H1 (cell line): ENCODE data around the gene COL20A1. TPM values are rescaled to one million over a fixed set of nuclear protein-coding genes. Genes with fewer than 3 reads are reported as not detected.
A peak's percentile ranks its signal among the peaks of the same experiment; 100 is the strongest.

Experiments
- CTCF ChIA-PET: fragments of 300-600 bp; sonication (Branson Sonifier 250); formaldehyde crosslinking; loops from one replicate; lab custom pipeline; 2021; ENCODE audit not compliant: partially characterized antibody; lab: Charles Lee
- POLR2A ChIA-PET: fragments of 300-600 bp; sonication (Branson Sonifier 250); formaldehyde crosslinking; loops from one replicate; lab custom pipeline; 2021; ENCODE audit warnings: inconsistent platforms; ENCODE audit not compliant: partially characterized antibody; lab: Charles Lee
- DNase-seq, 2 experiments: peaks; one replicate each; pipeline versions ENCODE4 v3.0.0 to v3.0.0-alpha.2; 2010 to 2022; ENCODE audit warnings: low spot score in 2 of 2, low read depth in 1 of 2, mixed read lengths in 1 of 2
- FAIRE-seq: peaks from 2 replicates; lab custom pipeline; 2011; peaks lifted over from hg19 to GRCh38; lab: Jason Lieb, UNC
- H2AFZ ChIP-seq: 2 replicates; pipeline ENCODE4 v1.8.1; 2012; ENCODE audit warnings: low read length, inconsistent platforms
- H2AK5ac ChIP-seq: 2 replicates; pipeline ENCODE4 v1.6.1; 2013; ENCODE audit warnings: low read depth, low read length
- H2BK120ac ChIP-seq: replicated peaks from 2 replicates; pipeline ENCODE3; 2013; ENCODE audit warnings: low read depth, low read length, inconsistent platforms
- H2BK12ac ChIP-seq: 2 replicates; pipeline ENCODE4 v1.6.1; 2013; ENCODE audit warnings: low read depth, low read length
- H2BK15ac ChIP-seq: 2 replicates; pipeline ENCODE4 v1.6.1; 2013; ENCODE audit warnings: low read length
- H2BK20ac ChIP-seq: 2 replicates; pipeline ENCODE4 v1.6.1; 2013; ENCODE audit warnings: low read length
- H2BK5ac ChIP-seq: 2 replicates; pipeline ENCODE4 v1.6.1; 2013; ENCODE audit warnings: low read depth, low read length
- H3K14ac ChIP-seq: 2 replicates; pipeline ENCODE4 v1.6.1; 2013; ENCODE audit warnings: inconsistent platforms; ENCODE audit not compliant: insufficient read length
- H3K18ac ChIP-seq: 2 replicates; pipeline ENCODE4 v1.6.1; 2013; ENCODE audit warnings: low read length; ENCODE audit errors: extremely low read depth
- H3K23ac ChIP-seq: 2 replicates; pipeline ENCODE4 v1.6.1; 2013; ENCODE audit warnings: inconsistent platforms; ENCODE audit not compliant: insufficient read length
- H3K23me2 ChIP-seq: 2 replicates; pipeline ENCODE4 v1.6.1; 2013; ENCODE audit warnings: low read depth, low read length
- H3K27ac ChIP-seq: 2 replicates; pipeline ENCODE4 v1.6.1; 2011; ENCODE audit warnings: low read depth, low read length, inconsistent platforms
- H3K27me3 ChIP-seq, 4 experiments: replicated peaks in 1 of 4; 1 replicate in 1 of 4; 2 replicates in 3 of 4; pipeline versions ENCODE4 v1.6.1 to v1.8.1; 2011 to 2013; ENCODE audit warnings: low read length in 3 of 4, mild to moderate bottlenecking in 3 of 4, inconsistent platforms in 2 of 4, mixed read lengths in 2 of 4, moderate library complexity in 1 of 4; ENCODE audit not compliant: control insufficient read depth in 3 of 4, insufficient read depth in 3 of 4; ENCODE audit errors: extremely low read depth in 1 of 4
- H3K36me3 ChIP-seq, 4 experiments: 2 replicates each; pipeline versions ENCODE4 v1.6.1 to v1.8.1; 2011 to 2013; ENCODE audit warnings: mild to moderate bottlenecking in 4 of 4, low read length in 3 of 4, moderate library complexity in 2 of 4, control low read depth in 1 of 4, inconsistent platforms in 1 of 4; ENCODE audit not compliant: insufficient read depth in 4 of 4, control insufficient read depth in 2 of 4
- H3K4ac ChIP-seq: replicated peaks from 2 replicates; pipeline ENCODE3; 2013; ENCODE audit warnings: low read length, low read depth, mixed read lengths, inconsistent platforms; ENCODE audit not compliant: insufficient read length
- H3K4me1 ChIP-seq, 4 experiments: replicated peaks in 1 of 4; 1 replicate in 1 of 4; 2 replicates in 3 of 4; pipeline versions ENCODE4 v1.6.1 to v1.8.1; 2011 to 2013; ENCODE audit warnings: low read length in 3 of 4, inconsistent platforms in 2 of 4, mixed read lengths in 1 of 4; ENCODE audit not compliant: insufficient read depth in 4 of 4, control insufficient read depth in 3 of 4
- H3K4me2 ChIP-seq, 2 experiments: 2 replicates each; pipeline versions ENCODE4 v1.6.1 to v1.8.1; 2011 to 2013; ENCODE audit warnings: low read depth in 2 of 2, low read length in 2 of 2, control low read depth in 1 of 2, inconsistent platforms in 1 of 2, mild to moderate bottlenecking in 1 of 2; ENCODE audit not compliant: insufficient read depth in 1 of 2
- H3K4me3 ChIP-seq, 4 experiments: fragments of 200-600, 300-600 bp in 1 of 4; sonication (generic), shearing (Covaris generic), sonication (Bioruptor Twin) in 1 of 4; 2 replicates each; pipeline versions ENCODE4 v1.5.1 to v1.8.1; 2011 to 2016; ENCODE audit warnings: low read length in 4 of 4, low read depth in 3 of 4, control low read depth in 2 of 4, inconsistent platforms in 2 of 4, mild to moderate bottlenecking in 2 of 4, mixed read lengths in 1 of 4, moderate library complexity in 1 of 4; ENCODE audit not compliant: insufficient read depth in 2 of 4; ENCODE audit errors: extremely low read depth in 1 of 4
- H3K56ac ChIP-seq: replicated peaks from 2 replicates; pipeline ENCODE3; 2013; ENCODE audit warnings: low read depth, mild to moderate bottlenecking, mixed read lengths, low read length, inconsistent platforms; ENCODE audit not compliant: insufficient read length
- H3K79me1 ChIP-seq: 2 replicates; pipeline ENCODE4 v1.6.1; 2013; ENCODE audit warnings: low read depth, low read length, control low read depth
- H3K79me2 ChIP-seq, 2 experiments: 2 replicates each; pipeline versions ENCODE4 v1.6.1 to v1.8.1; 2012 to 2013; ENCODE audit warnings: low read length in 2 of 2, mild to moderate bottlenecking in 2 of 2, inconsistent platforms in 1 of 2; ENCODE audit not compliant: insufficient read depth in 2 of 2, control insufficient read depth in 1 of 2
- H3K9ac ChIP-seq, 4 experiments: replicated peaks in 1 of 4; 1 replicate in 1 of 4; 2 replicates in 3 of 4; pipeline versions ENCODE4 v1.6.1 to v1.8.1; 2011 to 2013; ENCODE audit warnings: low read depth in 3 of 4, low read length in 3 of 4, control low read depth in 2 of 4, mild to moderate bottlenecking in 2 of 4, moderate library complexity in 2 of 4, inconsistent platforms in 1 of 4; ENCODE audit errors: extremely low read depth in 1 of 4
- H3K9me3 ChIP-seq, 2 experiments: 2 replicates each; pipeline versions ENCODE4 v1.6.1 to v1.8.1; 2012 to 2013; ENCODE audit warnings: mild to moderate bottlenecking in 2 of 2, moderate library complexity in 2 of 2, control low read depth in 1 of 2, inconsistent platforms in 1 of 2, low read depth in 1 of 2, low read length in 1 of 2, mixed read lengths in 1 of 2; ENCODE audit not compliant: insufficient read depth in 2 of 2
- H4K20me1 ChIP-seq, 2 experiments: replicated peaks in 1 of 2; 2 replicates each; pipeline versions ENCODE3 to v1.8.1; 2011 to 2013; ENCODE audit warnings: inconsistent platforms in 2 of 2, low read length in 2 of 2, mild to moderate bottlenecking in 1 of 2; ENCODE audit not compliant: insufficient read depth in 2 of 2, control insufficient read depth in 1 of 2
- H4K5ac ChIP-seq: 2 replicates; pipeline ENCODE4 v1.6.1; 2013; ENCODE audit warnings: low read length, low read depth, mixed read lengths, inconsistent platforms; ENCODE audit not compliant: insufficient read length
- H4K8ac ChIP-seq: 2 replicates; pipeline ENCODE4 v1.8.0; 2013; ENCODE audit warnings: mild to moderate bottlenecking, moderate library complexity, low read length, inconsistent platforms; ENCODE audit not compliant: insufficient read depth; ENCODE audit errors: extremely low read depth
- H4K91ac ChIP-seq: replicated peaks from 2 replicates; pipeline ENCODE3; 2013; ENCODE audit warnings: low read length, mixed read lengths, inconsistent platforms; ENCODE audit not compliant: insufficient read length
- EGR1 ChIP-seq: IDR thresholded peaks from 2 replicates; pipeline ENCODE4 v1.6.1; 2011; ENCODE audit warnings: low read depth, low read length, borderline replicate concordance
- FOSL1 ChIP-seq: IDR thresholded peaks from 2 replicates; pipeline ENCODE4 v1.6.1; 2011; ENCODE audit warnings: mild to moderate bottlenecking, low read depth, low read length, moderate library complexity; ENCODE audit not compliant: insufficient read depth
- KDM1A ChIP-seq: fragments of 200-600, 300-600 bp; sonication (generic); IDR thresholded peaks from 2 replicates; pipeline ENCODE4 v1.7.1; 2016; ENCODE audit warnings: mild to moderate bottlenecking, low read length, borderline replicate concordance
- RXRA ChIP-seq: IDR thresholded peaks from 2 replicates; pipeline ENCODE4 v1.6.1; 2011; ENCODE audit warnings: low read depth, mild to moderate bottlenecking, low read length, moderate library complexity; ENCODE audit not compliant: insufficient read depth
- ZNF274 ChIP-seq: IDR thresholded peaks from 2 replicates; pipeline ENCODE4 v1.7.0; 2012; ENCODE audit warnings: low read length, borderline replicate concordance; ENCODE audit errors: extremely low read depth
- whole genome bisulfite sequencing, 2 experiments: shearing (Covaris generic) in 1 of 2; methylation state at CpG; one replicate each; pipeline versions ENCODE4 v1.1.6 to v1.1.7; 2013 to 2015; ENCODE audit warnings: low lambda C conversion rate in 2 of 2, mixed read lengths in 2 of 2, inconsistent platforms in 1 of 2, low coverage in 1 of 2, missing lambda C conversion rate in 1 of 2; ENCODE audit not compliant: insufficient replicate concordance in 2 of 2, insufficient coverage in 1 of 2, insufficient read length in 1 of 2; ENCODE audit errors: extremely low coverage in 1 of 2, missing lambda C conversion rate in 1 of 2; 5-methylcytosine and 5-hydroxymethylcytosine counted together
- polyA plus RNA-seq, 7 experiments: library from polyadenylated mRNA; depleted of rRNA in 3 of 7; stranded (reverse) in 5 of 7; unstranded in 2 of 7; fragments of >200 nt in 5 of 7; fragments of 200-250 nt in 2 of 7; gene quantifications; 1 replicate in 5 of 7; 2 replicates in 1 of 7; 4 replicates in 1 of 7; pipeline versions ENCODE4 v1.2.1 to v1.2.3, GENCODE V29; 2011 to 2013; ENCODE audit warnings: missing spikeins in 2 of 7, mixed read lengths in 2 of 7
- total RNA-seq: library from RNA; stranded (reverse); fragmentation: NEBNext Ultra II Directional; extraction: Animal tissue kit (Norgen Biotek cat#: 25700); gene quantifications from 2 replicates; pipeline ENCODE4 v1.2.1, GENCODE V29; 2021

The COL20A1 gene
- total and polyA plus RNA-seq, 2 of the 8 experiments (the other 6 are each of a cell fraction or from before 2014, with no cell fraction given): 0.19 to 0.21 TPM

GRCh38 chr20:63356931-63357879, 64.2 kb downstream of the COL20A1 start:
- Histone ChIP-seq H3K9ac (no peak overlapping the region), H2AFZ (no peak overlapping the region), H3K56ac (no peak overlapping the region), H2AK5ac (no peak overlapping the region), H4K91ac (no peak overlapping the region), H2BK20ac (no peak overlapping the region), H2BK15ac (no peak overlapping the region), H3K79me2 (no peaks in the 10 kb centered on the region), H3K23ac (no peak overlapping the region), H3K23me2 (peaks cover 10% of the 10 kb centered on the region; the same call in 1 of the 2 replicates), H2BK120ac (no peak overlapping the region), H4K20me1 (peaks cover 0 to 4% of the 10 kb centered on the region in 2 experiments), H3K27me3 (peaks cover 0 to 17% (median 10%) of the 10 kb centered on the region in 4 experiments; a peak in 6 of 7 replicates), H3K79me1 (no peaks in the 10 kb centered on the region), H3K27ac (no peak overlapping the region), H3K4me2 (no peak overlapping the region), H4K8ac (no peak overlapping the region), H3K9me3 (no peaks in the 10 kb centered on the region), H3K4ac (no peak overlapping the region), H4K5ac (no peak overlapping the region), H2BK5ac (no peak overlapping the region), H3K14ac (no peak overlapping the region), H3K4me3 (no peak overlapping the region), H3K36me3 (no peaks in the 10 kb centered on the region), H2BK12ac (no peak overlapping the region), H3K18ac (no peak overlapping the region), H3K4me1 (peaks cover 0 to 21% (median 14%) of the 10 kb centered on the region in 4 experiments; a peak in 6 of 7 replicates)
- WGBS, 2 experiments: 86% methylated on average over 23 of the region's 30 CpGs; no CpG with 5 or more reads in 1 of the 2 experiments
- DNase-seq (no peak), FAIRE-seq (no peak)
- TF ChIP-seq ZNF274 (no peak), KDM1A (no peak), RXRA (no peak), EGR1 (peak; percentile 87), FOSL1 (peak; percentile 76; the same call in 1 of the 2 replicates)
- CTCF ChIA-PET: interaction anchor here (0.6 to 8.1 kb wide), 8 partner anchors 13 to 136 kb away, joined by 3 to 85 read pairs (median 7); no protein-coding TSS in a partner anchor
- POLR2A ChIA-PET: interaction anchor here (0.7 to 1.0 kb wide), 2 partner anchors 39 to 44 kb away, joined by 3 read pairs; no protein-coding TSS in a partner anchor
